HepG2 (cell line): ENCODE measurements around the gene PLEKHG4B.

Source experiments
- CTCF ChIP-seq: sonication (generic); formaldehyde crosslinking; IDR thresholded peaks from 2 replicates; pipeline ENCODE4 v1.5.0; 2020; ENCODE audit warnings: mild to moderate bottlenecking, missing genetic modification reagents, moderate library complexity
- E2F1 ChIP-seq: sonication (generic); formaldehyde crosslinking; IDR thresholded peaks from 2 replicates; pipeline ENCODE4 v1.5.0; 2020; ENCODE audit warnings: missing genetic modification reagents
- ELF4 ChIP-seq: sonication (generic); formaldehyde crosslinking; IDR thresholded peaks from 2 replicates; pipeline ENCODE4 v1.5.0; 2020; ENCODE audit warnings: missing genetic modification reagents, mild to moderate bottlenecking, moderate library complexity, borderline replicate concordance
- KDM1A ChIP-seq: IDR thresholded peaks from 2 replicates; pipeline ENCODE4 v1.6.1; 2016; ENCODE audit warnings: missing compliant biosample characterization
- MAX ChIP-seq: IDR thresholded peaks from 2 replicates; pipeline ENCODE4 v1.6.1; 2012; ENCODE audit warnings: inconsistent platforms
- NFYB ChIP-seq: sonication (generic); formaldehyde crosslinking; IDR thresholded peaks from 2 replicates; pipeline ENCODE4 v1.4.0; 2020; ENCODE audit warnings: missing genetic modification reagents
- PAX8 ChIP-seq: sonication (generic); formaldehyde crosslinking; IDR thresholded peaks from 2 replicates; pipeline ENCODE4 v1.8.0; 2022; ENCODE audit warnings: mild to moderate bottlenecking, missing genetic modification reagents, borderline replicate concordance
- POLR2A ChIP-seq, 2 experiments: IDR thresholded peaks; 2 replicates each; pipeline ENCODE4 v1.6.1; 2011; ENCODE audit warnings: low read depth in 2 of 2, low read length in 2 of 2, mild to moderate bottlenecking in 1 of 2, moderate library complexity in 1 of 2; ENCODE audit not compliant: insufficient read depth in 1 of 2
- SMARCC2 ChIP-seq: fragments of 450-650 bp; IDR thresholded peaks from 2 replicates; pipeline ENCODE4 v1.6.1; 2017; ENCODE audit warnings: antibody characterized with exemption, mild to moderate bottlenecking
- YY1 ChIP-seq: IDR thresholded peaks from 2 replicates; pipeline ENCODE4 v1.6.1; 2011; ENCODE audit warnings: low read length, low read depth, moderate library complexity, mild to moderate bottlenecking; ENCODE audit not compliant: insufficient read depth, insufficient replicate concordance
- ZBTB1 ChIP-seq: sonication (generic); formaldehyde crosslinking; IDR thresholded peaks from 2 replicates; pipeline ENCODE4 v1.4.0; 2020; ENCODE audit warnings: missing genetic modification reagents, borderline replicate concordance
- ZNF292 ChIP-seq: sonication (generic); formaldehyde crosslinking; IDR thresholded peaks from 2 replicates; pipeline ENCODE4 v1.8.1; 2022; ENCODE audit warnings: mild to moderate bottlenecking, low read depth, missing genetic modification reagents, borderline replicate concordance
- TF ChIP-seq, protein P1 (sequence below): sonication (generic); formaldehyde crosslinking; IDR thresholded peaks from 2 replicates; pipeline ENCODE4 v1.8.1; 2023; ENCODE audit warnings: missing genetic modification reagents, inconsistent platforms, borderline replicate concordance

- no peak for TF ChIP-seq KDM1A (CRISPR knock-in tag)
- TF ChIP-seq ELF4 (CRISPR knock-in tag): no peak
- no peak for TF ChIP-seq YY1
- no peak for TF ChIP-seq CTCF (CRISPR knock-in tag)
- TF ChIP-seq, protein P1, sequence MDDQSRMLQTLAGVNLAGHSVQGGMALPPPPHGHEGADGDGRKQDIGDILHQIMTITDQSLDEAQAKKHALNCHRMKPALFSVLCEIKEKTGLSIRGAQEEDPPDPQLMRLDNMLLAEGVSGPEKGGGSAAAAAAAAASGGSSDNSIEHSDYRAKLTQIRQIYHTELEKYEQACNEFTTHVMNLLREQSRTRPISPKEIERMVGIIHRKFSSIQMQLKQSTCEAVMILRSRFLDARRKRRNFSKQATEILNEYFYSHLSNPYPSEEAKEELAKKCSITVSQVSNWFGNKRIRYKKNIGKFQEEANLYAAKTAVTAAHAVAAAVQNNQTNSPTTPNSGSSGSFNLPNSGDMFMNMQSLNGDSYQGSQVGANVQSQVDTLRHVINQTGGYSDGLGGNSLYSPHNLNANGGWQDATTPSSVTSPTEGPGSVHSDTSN: no peak
- TF ChIP-seq PAX8: no peak
- no peak for TF ChIP-seq POLR2A (IDR thresholded peaks at IDR 0.05; ENCODE audit: insufficient read depth in 1 of 2, low read depth in 2 of 2, low read length in 2 of 2)
- no peak for TF ChIP-seq MAX
- TF ChIP-seq SMARCC2: no peak
- no peak for TF ChIP-seq NFYB (CRISPR knock-in tag)
- no peak for TF ChIP-seq ZNF292 (CRISPR knock-in tag)
- TF ChIP-seq ZBTB1 (CRISPR knock-in tag): no peak
- no peak for TF ChIP-seq E2F1 (CRISPR knock-in tag)
Observed at GRCh38 chr5:181566-181965, 89.6 kb downstream of the PLEKHG4B start.
